Measurements from ENCODE around the gene CELA1.
"Not testable (repeated sequence)": the region's sequence is repeated elsewhere in the genome, so short reads cannot be mapped to it uniquely, and the experiment has no call there.

CELA1 gene

DNA sequence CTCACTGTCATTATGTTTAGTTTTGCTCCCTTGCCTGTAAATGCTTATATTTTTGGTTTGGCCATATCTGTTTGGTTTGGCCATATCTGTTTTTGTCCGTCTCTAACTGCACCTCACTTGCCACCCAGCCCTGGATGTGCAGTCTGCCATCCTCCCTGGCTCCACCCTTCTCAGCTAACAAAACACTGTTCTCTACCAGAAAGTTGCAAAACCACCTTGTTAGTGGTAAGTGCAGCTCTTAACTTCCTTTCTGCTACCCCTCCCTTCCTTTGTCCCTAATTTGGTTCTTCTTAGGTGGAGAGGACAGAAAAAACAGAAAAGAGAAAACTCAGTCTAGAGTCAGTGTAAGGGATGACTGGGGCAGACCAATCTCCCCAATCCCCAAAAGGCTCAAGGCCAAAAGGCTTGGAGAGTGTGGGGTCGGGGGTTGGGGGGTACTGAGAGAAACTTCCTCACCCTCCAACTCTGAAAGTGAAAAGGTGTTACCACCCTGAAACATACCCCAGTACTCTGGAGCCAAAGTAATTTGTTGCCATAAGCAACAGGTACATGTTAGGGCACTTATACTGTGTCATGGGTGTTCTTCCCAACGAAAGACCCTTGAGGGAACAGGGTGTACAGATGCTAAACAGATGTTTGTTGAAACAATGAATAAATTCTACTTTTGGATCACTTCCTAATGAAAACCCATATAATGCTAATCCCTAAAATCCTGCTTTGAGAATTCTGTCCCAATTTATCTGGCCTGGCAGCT is 27.5 kb downstream of the CELA1 start:
- Histone ChIP-seq H3K27ac (ENCODE audit: insufficient read depth, low read depth, low read length, poor library complexity, severe bottlenecking) (no peak overlapping the region), H3K27me3 (ENCODE audit: control insufficient read depth, insufficient read depth, low read length, poor library complexity, severe bottlenecking) (no peaks in the 10 kb centered on the region), H3K4me3 (ENCODE audit: insufficient read depth, low read depth, low read length) (no peak overlapping the region), H3K4me1 (ENCODE audit: control insufficient read depth, insufficient read depth, low read length) (peaks cover 24% of the 10 kb centered on the region), H3K9me3 (ENCODE audit: control insufficient read depth, low read length) (no peaks in the 10 kb centered on the region), H3K36me3 (ENCODE audit: control insufficient read depth, insufficient read depth, low read length) (no peaks in the 10 kb centered on the region)
- WGBS, 2 experiments = 77 to 84% methylated on average over 3 of the region's 3 CpGs

GRCh38 chr12:51318057-51318806 is 28.2 kb downstream of the CELA1 start:
- 92 to 94% methylated on average over 7 to 8 of the region's 8 CpGs for WGBS, 2 experiments
- H3K4me3 ChIP-seq (ENCODE audit: insufficient read depth, low read depth, low read length); H3K9me3 ChIP-seq (ENCODE audit: control insufficient read depth, low read length); H3K27ac ChIP-seq (ENCODE audit: insufficient read depth, low read depth, low read length, poor library complexity, severe bottlenecking); H3K27me3 ChIP-seq (ENCODE audit: control insufficient read depth, insufficient read depth, low read length, poor library complexity, severe bottlenecking); H3K36me3 ChIP-seq (ENCODE audit: control insufficient read depth, insufficient read depth, low read length): not testable (repeated sequence)
- peaks cover 22% of the 10 kb centered on the region for H3K4me1 ChIP-seq (ENCODE audit: control insufficient read depth, insufficient read depth, low read length)

DNA sequence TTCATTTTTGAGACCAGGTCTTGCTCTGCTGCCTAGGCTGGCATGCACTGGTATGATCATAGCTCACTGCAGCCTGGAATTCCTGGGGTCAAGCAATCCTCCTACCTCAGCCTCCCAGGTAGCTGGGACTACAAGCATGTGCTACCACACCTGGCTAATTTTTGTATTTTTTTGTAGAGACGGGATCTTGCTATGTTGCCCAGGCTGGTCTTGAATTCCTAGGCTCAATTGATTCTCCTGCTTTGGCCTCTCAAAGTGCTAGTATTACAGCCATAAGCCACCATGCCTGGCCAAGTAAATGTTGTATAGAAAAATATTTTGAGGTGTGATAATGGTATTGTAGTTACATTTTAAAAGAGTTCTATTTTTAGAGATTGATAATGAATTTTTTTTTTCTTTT is 35.1 kb downstream of the CELA1 start:
- Histone ChIP-seq H3K27me3 (ENCODE audit: control insufficient read depth, insufficient read depth, low read length, poor library complexity, severe bottlenecking) (no peaks in the 10 kb centered on the region), H3K36me3 (ENCODE audit: control insufficient read depth, insufficient read depth, low read length) (no peaks in the 10 kb centered on the region), H3K4me3 (ENCODE audit: insufficient read depth, low read depth, low read length) (no peak overlapping the region), H3K9me3 (ENCODE audit: control insufficient read depth, low read length) (no peaks in the 10 kb centered on the region), H3K4me1 (ENCODE audit: control insufficient read depth, insufficient read depth, low read length) (no peaks in the 10 kb centered on the region), H3K27ac (ENCODE audit: insufficient read depth, low read depth, low read length, poor library complexity, severe bottlenecking) (no peak overlapping the region)
- WGBS, 2 experiments = 96 to 100% methylated on average over 1 of the region's 1 CpG

DNA sequence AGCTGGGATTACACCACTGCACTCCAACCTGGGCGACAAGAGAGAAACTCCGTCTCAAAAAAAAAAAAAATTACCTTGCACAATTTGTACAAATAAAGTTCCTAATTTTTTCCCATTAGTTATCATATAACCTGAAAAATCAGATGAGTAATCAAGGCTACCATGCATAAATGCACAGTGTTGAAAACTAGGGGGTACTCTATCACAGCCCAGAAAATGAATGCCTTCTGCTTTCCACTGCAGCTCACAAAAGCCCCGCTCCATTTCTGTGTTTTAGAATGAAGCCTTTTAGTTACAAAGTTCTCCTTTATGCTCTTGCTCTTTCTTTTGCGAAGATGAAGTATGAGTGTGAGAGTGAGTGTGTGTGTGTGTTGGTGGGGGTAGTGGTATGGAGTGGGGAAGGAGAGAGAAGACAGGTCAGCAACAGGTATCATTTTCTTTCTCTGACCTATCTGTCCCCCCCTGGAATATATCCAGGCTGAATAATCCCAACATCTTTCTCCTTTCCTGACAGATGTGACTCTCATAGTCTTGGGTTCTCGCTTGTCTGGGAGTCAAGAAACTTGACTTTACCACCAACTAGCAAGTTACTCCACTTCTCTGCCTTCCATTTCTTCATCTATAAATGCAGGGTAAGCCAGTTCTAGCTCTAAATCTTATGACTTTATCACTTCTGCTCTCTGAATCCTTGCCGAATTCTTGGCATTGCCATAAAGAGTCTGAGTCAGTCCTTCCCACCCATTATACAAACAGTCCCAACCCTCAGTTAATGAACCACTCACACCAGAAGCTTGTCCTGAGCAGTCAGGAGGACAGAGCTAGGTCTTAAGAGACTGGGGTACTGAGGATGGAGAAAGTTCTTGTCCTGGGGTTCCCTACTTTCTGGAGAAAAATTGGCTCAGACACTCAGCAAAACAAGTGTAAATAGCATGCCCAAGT is 38.6 kb downstream of the CELA1 start:
- no peak overlapping the region for H3K4me3 ChIP-seq (ENCODE audit: insufficient read depth, low read depth, low read length)
- no peaks in the 10 kb centered on the region for H3K36me3 ChIP-seq (ENCODE audit: control insufficient read depth, insufficient read depth, low read length)
- WGBS, 2 experiments = 93 to 94% methylated on average over 5 to 6 of the region's 6 CpGs
- no peak overlapping the region for H3K27ac ChIP-seq (ENCODE audit: insufficient read depth, low read depth, low read length, poor library complexity, severe bottlenecking)
- H3K27me3 ChIP-seq (ENCODE audit: control insufficient read depth, insufficient read depth, low read length, poor library complexity, severe bottlenecking) = no peaks in the 10 kb centered on the region
- no peaks in the 10 kb centered on the region for H3K9me3 ChIP-seq (ENCODE audit: control insufficient read depth, low read length)
- H3K4me1 ChIP-seq (ENCODE audit: control insufficient read depth, insufficient read depth, low read length) = no peaks in the 10 kb centered on the region

DNA sequence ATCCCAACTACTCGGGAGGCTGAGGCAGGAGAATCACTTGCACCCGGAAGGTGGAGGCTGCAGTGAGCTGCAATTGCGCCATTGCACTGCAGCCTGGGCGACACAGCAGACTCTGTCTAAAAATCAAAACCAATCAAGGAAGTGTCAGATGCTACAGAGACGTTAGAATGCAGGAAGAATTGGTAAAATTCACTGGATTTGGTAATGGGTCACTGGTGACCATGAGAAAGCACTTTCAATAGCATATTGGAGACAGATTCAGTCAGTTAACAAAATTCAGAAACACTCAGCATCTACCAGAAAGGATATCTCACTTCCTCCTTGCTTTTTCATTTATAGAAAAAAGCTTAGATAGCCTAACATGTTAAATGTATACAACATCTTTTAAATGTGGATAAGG is 40.0 kb downstream of the CELA1 start:
- H3K36me3 ChIP-seq (ENCODE audit: control insufficient read depth, insufficient read depth, low read length) = no peaks in the 10 kb centered on the region
- WGBS, 2 experiments = 93 to 96% methylated on average over 5 of the region's 5 CpGs
- H3K27me3 ChIP-seq (ENCODE audit: control insufficient read depth, insufficient read depth, low read length, poor library complexity, severe bottlenecking) = no peaks in the 10 kb centered on the region
- no peak overlapping the region for H3K4me3 ChIP-seq (ENCODE audit: insufficient read depth, low read depth, low read length)
- H3K9me3 ChIP-seq (ENCODE audit: control insufficient read depth, low read length) = no peaks in the 10 kb centered on the region
- no peak overlapping the region for H3K27ac ChIP-seq (ENCODE audit: insufficient read depth, low read depth, low read length, poor library complexity, severe bottlenecking)
- H3K4me1 ChIP-seq (ENCODE audit: control insufficient read depth, insufficient read depth, low read length) = no peaks in the 10 kb centered on the region

DNA sequence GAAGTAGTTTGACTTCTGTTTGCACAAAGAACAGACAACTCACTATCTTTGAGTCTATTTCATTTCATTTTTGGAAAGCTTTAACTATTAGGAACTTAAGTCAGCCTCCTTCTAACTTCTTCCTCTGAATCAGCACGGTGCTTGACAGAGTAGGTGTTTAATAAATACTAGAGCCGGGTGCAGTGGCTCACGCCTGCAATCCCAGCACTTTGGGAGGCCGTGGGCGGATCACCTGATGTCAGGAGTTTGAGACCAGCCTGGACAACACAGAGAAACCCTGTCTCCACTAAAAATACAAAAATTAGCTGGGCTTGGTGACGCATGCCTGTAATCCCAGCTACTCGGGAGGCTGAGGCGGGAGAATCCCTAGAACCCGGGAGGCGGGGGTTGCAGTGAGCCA is 45.7 kb downstream of the CELA1 start:
- WGBS, 2 experiments = 92 to 93% methylated on average over 10 of the region's 10 CpGs
- not testable (repeated sequence) for H3K36me3 ChIP-seq (ENCODE audit: control insufficient read depth, insufficient read depth, low read length); H3K4me1 ChIP-seq (ENCODE audit: control insufficient read depth, insufficient read depth, low read length)

GRCh38 chr12:51295651-51296050 is 50.8 kb downstream of the CELA1 start:
- H3K36me3 ChIP-seq (ENCODE audit: control insufficient read depth, insufficient read depth, low read length) = no peaks in the 10 kb centered on the region
- H3K4me1 ChIP-seq (ENCODE audit: control insufficient read depth, insufficient read depth, low read length) = no peaks in the 10 kb centered on the region
- WGBS, 2 experiments = 84 to 95% methylated on average over 4 to 5 of the region's 5 CpGs
- H3K27me3 ChIP-seq (ENCODE audit: control insufficient read depth, insufficient read depth, low read length, poor library complexity, severe bottlenecking) = no peaks in the 10 kb centered on the region
- H3K27ac ChIP-seq (ENCODE audit: insufficient read depth, low read depth, low read length, poor library complexity, severe bottlenecking) = no peak overlapping the region
- no peaks in the 10 kb centered on the region for H3K9me3 ChIP-seq (ENCODE audit: control insufficient read depth, low read length)
- H3K4me3 ChIP-seq (ENCODE audit: insufficient read depth, low read depth, low read length) = no peak overlapping the region

More for the DNA sequence above, 45.7 kb downstream of the CELA1 start:
- not testable (repeated sequence) for H3K9me3 ChIP-seq (ENCODE audit: control insufficient read depth, low read length); H3K27me3 ChIP-seq (ENCODE audit: control insufficient read depth, insufficient read depth, low read length, poor library complexity, severe bottlenecking); H3K27ac ChIP-seq (ENCODE audit: insufficient read depth, low read depth, low read length, poor library complexity, severe bottlenecking); H3K4me3 ChIP-seq (ENCODE audit: insufficient read depth, low read depth, low read length)

GRCh38 chr12:51294097-51294496 is 52.4 kb downstream of the CELA1 start:
- not testable (repeated sequence) for H3K4me3 ChIP-seq (ENCODE audit: insufficient read depth, low read depth, low read length)
- 94 to 97% methylated on average over 10 of the region's 10 CpGs for WGBS, 2 experiments

DNA sequence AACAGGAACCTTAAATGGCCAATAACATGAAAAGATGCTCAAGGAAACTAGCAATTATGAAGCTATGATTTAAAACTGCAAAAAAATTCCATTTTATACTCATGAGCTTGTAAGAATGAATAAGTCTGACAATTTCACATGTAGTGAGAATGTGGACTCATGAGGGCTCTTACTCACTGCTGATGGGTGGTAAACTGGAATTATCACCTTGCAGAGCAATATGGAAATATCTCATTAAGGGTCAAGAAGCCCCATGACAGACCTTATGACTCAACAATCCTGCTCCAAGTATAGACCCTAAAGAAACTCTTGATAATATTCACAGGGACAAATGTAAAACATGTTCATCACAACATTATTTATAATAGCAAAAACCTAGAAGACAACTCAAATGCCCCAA is 52.8 kb downstream of the CELA1 start:
- Histone ChIP-seq H3K4me3 (ENCODE audit: insufficient read depth, low read depth, low read length) (no peak overlapping the region), H3K36me3 (ENCODE audit: control insufficient read depth, insufficient read depth, low read length) (no peaks in the 10 kb centered on the region), H3K4me1 (ENCODE audit: control insufficient read depth, insufficient read depth, low read length) (no peaks in the 10 kb centered on the region), H3K27ac (ENCODE audit: insufficient read depth, low read depth, low read length, poor library complexity, severe bottlenecking) (no peak overlapping the region), H3K27me3 (ENCODE audit: control insufficient read depth, insufficient read depth, low read length, poor library complexity, severe bottlenecking) (no peaks in the 10 kb centered on the region), H3K9me3 (ENCODE audit: control insufficient read depth, low read length) (no peaks in the 10 kb centered on the region)

More at GRCh38 chr12:51294097-51294496, 52.4 kb downstream of the CELA1 start:
- not testable (repeated sequence) for H3K27me3 ChIP-seq (ENCODE audit: control insufficient read depth, insufficient read depth, low read length, poor library complexity, severe bottlenecking); H3K9me3 ChIP-seq (ENCODE audit: control insufficient read depth, low read length); H3K36me3 ChIP-seq (ENCODE audit: control insufficient read depth, insufficient read depth, low read length); H3K4me1 ChIP-seq (ENCODE audit: control insufficient read depth, insufficient read depth, low read length); H3K27ac ChIP-seq (ENCODE audit: insufficient read depth, low read depth, low read length, poor library complexity, severe bottlenecking)
